Esophagus squamous epithelium (tissue), 5 donors: ENCODE data around the gene EPHA2. TPM values are rescaled to one million over a fixed set of nuclear protein-coding genes. Genes with fewer than 3 reads are reported as not detected.

Source experiments
- DNase-seq: peaks from one replicate; lab custom pipeline; 2025; lab: John Stamatoyannopoulos, UW
- H3K27ac ChIP-seq, 4 donors: fragments of 200-600 bp; sonication (generic); one replicate each; pipeline ENCODE4 v1.5.1; 2016 to 2019; ENCODE audit warnings: mild to moderate bottlenecking in 1 of 4
- H3K27me3 ChIP-seq, 4 donors: fragments of 200-600 bp; sonication (generic); 1 replicate in 3 of 4; 2 replicates in 1 of 4; pipeline versions ENCODE4 v1.5.1 to v1.6.0; 2017 to 2021; ENCODE audit warnings: antibody characterized with exemption in 1 of 4
- H3K36me3 ChIP-seq, 3 donors: fragments of 200-600 bp; sonication (generic); one replicate each; pipeline ENCODE4 v1.5.1; 2016 to 2019
- H3K4me1 ChIP-seq, 3 donors: fragments of 200-600 bp; sonication (generic); one replicate each; pipeline ENCODE4 v1.5.1; 2017 to 2019
- H3K4me3 ChIP-seq, 4 donors: fragments of 200-600 bp; sonication (generic); 1 replicate in 3 of 4; 2 replicates in 1 of 4; pipeline ENCODE4 v1.5.1; 2016 to 2019; ENCODE audit warnings: mild to moderate bottlenecking in 2 of 4, moderate library complexity in 1 of 4
- H3K9me3 ChIP-seq, 3 donors: fragments of 200-600 bp; sonication (generic); one replicate each; pipeline ENCODE4 v1.5.1; 2016 to 2019
- CTCF ChIP-seq, 6 experiments: fragments of 450-650 bp in 4 of 6; fragments of 200-600 bp in 2 of 6; sonication (generic) in 2 of 6; IDR thresholded peaks; one replicate each; pipeline ENCODE4 v1.5.1; 2016 to 2019; ENCODE audit warnings: antibody characterized with exemption in 6 of 6, mild to moderate bottlenecking in 4 of 6, moderate library complexity in 4 of 6
- POLR2A ChIP-seq, 4 donors: fragments of 450-650 bp; IDR thresholded peaks; one replicate each; pipeline ENCODE4 v1.6.1; 2017; ENCODE audit warnings: antibody characterized with exemption in 4 of 4, mild to moderate bottlenecking in 4 of 4, moderate library complexity in 3 of 4
- WGBS, 2 donors: methylation state at CpG; one replicate each; pipeline ENCODE4 v1.1.5; 2018; 5-methylcytosine and 5-hydroxymethylcytosine counted together
- intact Hi-C: fragments of 100-400 bp; cut with DNase I; formaldehyde crosslinking; loops from one replicate; pipeline ENCODE4 v1.15.0; 2022
- total RNA-seq, 4 donors: library from RNA; depleted of rRNA; stranded (reverse); fragments of >200 nt; gene quantifications; one replicate each; pipeline ENCODE4 v1.1.0, GENCODE V29; 2016
- donor health status: DM: yes; HTN: yes; CAD: no.

Gene EPHA2
- total RNA-seq, 4 donors from 2014 or later, result 87.5 to 225 (median 137) TPM

GRCh38 chr1:16184557-16185303 lies 28.9 kb upstream of the EPHA2 start:
- H3K4me1 ChIP-seq, result peaks cover 56 to 100% (median 67%) of the 10 kb centered on the region in 3 donors
- intact Hi-C loops, result no loop called here
- no peaks in the 10 kb centered on the region for H3K36me3 ChIP-seq
- TF ChIP-seq POLR2A (IDR thresholded peaks at IDR 0.05), result no peak
- TF ChIP-seq CTCF (IDR thresholded peaks at IDR 0.05), result peak in 2 of 6 experiments; percentile 16 to 36
- peaks cover 0 to 6% (median 0%) of the 10 kb centered on the region in 4 donors for H3K27me3 ChIP-seq
- no peak for DNase-seq
- H3K4me3 ChIP-seq, result peak overlapping the region in 1 of 4 donors; percentile 20
- WGBS, 2 donors, result 51 to 78% methylated on average over 4 to 6 of the region's 10 CpGs
- H3K9me3 ChIP-seq, result no peaks in the 10 kb centered on the region
- peak overlapping the region; percentile 86 to 94 (median 92) for H3K27ac ChIP-seq

GRCh38 chr1:16183765-16184556 lies 28.1 kb upstream of the EPHA2 start:
- DNase-seq, result no peak

GRCh38 chr1:16183179-16183578 lies 27.3 kb upstream of the EPHA2 start:
- peak overlapping the region in 2 of 4 donors; percentile 19 to 20 for H3K4me3 ChIP-seq
- no peak for DNase-seq
- peak overlapping the region; percentile 86 to 94 (median 92) for H3K27ac ChIP-seq

More at GRCh38 chr1:16183765-16184556, 28.1 kb upstream of the EPHA2 start:
- Histone ChIP-seq H3K27me3 (peaks cover 0 to 5% (median 0%) of the 10 kb centered on the region in 4 donors), H3K27ac (peak overlapping the region; percentile 86 to 94 (median 92)), H3K9me3 (no peaks in the 10 kb centered on the region), H3K36me3 (no peaks in the 10 kb centered on the region), H3K4me1 (peaks cover 49 to 100% (median 61%) of the 10 kb centered on the region in 3 donors), H3K4me3 (peak overlapping the region in 2 of 4 donors; percentile 19 to 20)
- WGBS, 2 donors, result 33 to 57% methylated on average over 6 of the region's 19 CpGs
- intact Hi-C loops, result no loop called here
- no peak for TF ChIP-seq POLR2A (IDR thresholded peaks at IDR 0.05)
- no peak for TF ChIP-seq CTCF (IDR thresholded peaks at IDR 0.05)

GRCh38 chr1:16181887-16182719 lies 26.2 kb upstream of the EPHA2 start:
- TF ChIP-seq CTCF (IDR thresholded peaks at IDR 0.05), result no peak
- TF ChIP-seq POLR2A (IDR thresholded peaks at IDR 0.05), result no peak

More at GRCh38 chr1:16183179-16183578, 27.3 kb upstream of the EPHA2 start:
- TF ChIP-seq CTCF (IDR thresholded peaks at IDR 0.05) (no peak), POLR2A (IDR thresholded peaks at IDR 0.05) (no peak)
- Histone ChIP-seq H3K36me3 (no peaks in the 10 kb centered on the region), H3K27me3 (no peaks in the 10 kb centered on the region), H3K4me1 (peaks cover 53 to 100% (median 61%) of the 10 kb centered on the region in 3 donors), H3K9me3 (no peaks in the 10 kb centered on the region)
- WGBS, 2 donors, result 40 to 41% methylated on average over 12 to 13 of the region's 13 CpGs
- intact Hi-C loops, result no loop called here

More at GRCh38 chr1:16181887-16182719, 26.2 kb upstream of the EPHA2 start:
- 42 to 50% methylated on average over 12 of the region's 18 CpGs for WGBS, 2 donors
- Histone ChIP-seq H3K27me3 (no peaks in the 10 kb centered on the region), H3K36me3 (no peaks in the 10 kb centered on the region), H3K4me1 (peaks cover 47 to 100% (median 56%) of the 10 kb centered on the region in 3 donors), H3K27ac (peak overlapping the region; percentile 86 to 94 (median 92)), H3K4me3 (peak overlapping the region in 1 of 4 donors; percentile 4), H3K9me3 (no peaks in the 10 kb centered on the region)
- no peak for DNase-seq
- intact Hi-C loops, result no loop called here
